ENCODE measurements around the gene BAIAP2L2.

BAIAP2L2 gene

DNA sequence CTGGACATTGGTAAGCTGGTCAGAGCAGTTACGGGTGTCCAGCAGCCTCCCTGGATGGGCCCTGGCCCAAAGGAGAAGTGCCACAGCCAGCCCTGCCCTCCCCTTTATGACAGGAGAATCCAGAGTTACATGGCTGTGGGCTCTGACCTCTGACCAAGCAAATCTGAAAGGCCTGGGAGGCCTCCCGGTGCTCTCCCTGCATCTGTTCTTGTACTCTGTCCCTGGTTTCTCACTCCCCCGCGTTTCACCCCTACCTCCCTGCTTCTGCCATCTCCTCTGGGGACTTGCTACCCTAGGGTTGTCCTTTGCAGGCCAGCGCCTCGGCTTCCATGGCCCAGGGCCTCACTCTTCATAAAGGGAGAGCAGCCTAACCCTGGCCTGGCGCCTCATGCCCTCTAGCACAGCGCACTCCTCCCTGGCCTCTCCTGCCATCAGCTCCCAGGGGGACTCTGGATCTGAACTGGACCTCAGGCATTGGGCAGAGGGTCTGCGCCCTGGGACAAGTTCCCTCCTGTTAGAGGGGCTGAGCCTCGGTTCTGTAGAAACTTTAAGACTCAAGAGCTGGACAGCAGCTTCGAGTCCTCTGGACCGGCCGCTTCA lies 42.6 kb downstream of the BAIAP2L2 start:
- DNase-seq (ENCODE audit: low read depth): no peak

DNA sequence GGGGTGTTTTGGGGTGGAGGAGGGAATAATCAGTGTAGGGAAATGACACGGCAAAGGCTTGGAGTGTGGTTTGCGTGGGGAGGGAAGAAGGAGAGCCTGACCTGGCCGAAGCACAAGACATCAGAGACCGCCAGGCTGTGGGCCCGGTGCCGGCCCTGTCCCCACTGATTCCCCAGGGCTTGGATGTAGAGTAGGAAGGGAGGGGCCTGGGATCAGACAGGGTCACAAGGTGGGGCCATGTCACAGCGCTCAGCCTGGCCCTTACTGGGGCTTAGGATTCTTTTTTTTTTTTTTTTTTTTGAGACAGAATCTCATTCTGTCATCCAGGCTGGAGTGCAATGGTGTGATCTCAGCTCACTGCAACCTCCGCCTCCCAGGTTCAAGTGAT lies 43.5 kb downstream of the BAIAP2L2 start:
- no peak for DNase-seq (ENCODE audit: low read depth)

DNA sequence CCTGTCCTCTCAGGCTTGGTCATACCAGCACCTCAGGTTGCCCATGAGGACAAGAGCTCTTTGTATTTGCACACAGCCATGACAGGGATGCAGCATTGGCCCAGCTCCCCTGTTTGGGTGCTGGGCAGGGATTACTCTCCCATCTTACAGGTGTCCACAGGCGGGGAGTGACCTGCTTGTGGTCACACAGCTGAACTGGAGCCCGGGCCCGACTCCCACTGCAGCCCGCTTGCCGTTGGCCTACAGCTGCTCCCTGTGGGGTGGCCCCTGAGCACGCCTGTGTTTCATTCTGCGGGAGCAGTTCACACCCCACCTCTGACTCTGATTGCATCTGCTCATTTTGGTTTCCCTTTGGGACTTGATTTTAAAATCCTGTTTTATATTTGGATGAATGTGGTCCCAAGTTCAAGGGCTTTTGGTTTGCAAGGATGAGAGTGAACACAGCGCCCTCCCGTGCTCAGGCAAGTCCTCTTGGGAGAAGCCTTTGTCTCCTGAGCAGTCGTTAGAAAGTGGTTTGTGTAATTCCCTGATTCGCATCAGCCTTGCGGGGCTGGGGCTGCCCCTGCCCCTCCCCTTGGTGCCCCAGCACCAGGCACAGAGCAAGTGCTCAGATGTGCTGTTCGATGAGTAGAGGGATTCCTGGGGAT lies 44.0 kb downstream of the BAIAP2L2 start:
- no peak for DNase-seq (ENCODE audit: low read depth)

DNA sequence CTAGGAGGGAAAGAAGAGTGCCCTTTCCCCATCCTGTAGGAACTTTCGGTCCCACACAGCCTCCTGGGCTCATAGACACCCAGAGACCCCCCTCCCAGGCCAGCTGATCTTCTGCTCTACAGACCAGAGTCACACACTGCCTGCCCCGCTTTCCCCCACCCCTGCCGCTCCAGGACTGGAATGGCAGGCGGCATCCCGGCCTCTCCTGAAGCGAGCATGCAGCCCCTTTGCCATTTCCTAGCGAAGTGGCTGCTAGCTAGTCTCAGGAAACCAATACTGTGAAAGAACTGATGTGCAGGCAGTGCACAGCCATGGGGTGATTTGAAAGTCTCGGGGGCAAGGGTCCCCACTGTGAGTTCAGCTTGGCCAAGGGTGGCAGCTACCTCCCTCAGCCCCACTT lies 44.9 kb downstream of the BAIAP2L2 start:
- no peak for DNase-seq (ENCODE audit: low read depth)

DNA sequence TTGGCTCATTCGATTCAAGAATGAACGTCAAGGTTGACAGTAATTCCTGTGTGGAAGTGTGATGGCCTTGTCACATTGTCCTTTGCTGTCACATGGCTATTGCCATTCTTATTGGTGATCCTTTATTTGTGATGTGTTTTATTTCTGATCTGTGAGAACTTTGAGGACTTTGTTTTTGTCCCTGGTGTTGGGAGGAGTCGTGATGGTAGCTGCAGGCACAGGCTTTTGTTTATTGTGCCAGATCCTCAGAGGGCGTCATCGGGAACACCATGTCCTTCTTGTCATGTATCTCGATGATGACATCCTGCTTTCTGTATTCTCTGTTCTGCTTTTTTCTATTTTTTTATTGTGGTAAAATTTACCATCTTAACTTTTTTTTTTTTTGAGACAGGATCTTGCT lies 47.7 kb downstream of the BAIAP2L2 start:
- no peak for DNase-seq (ENCODE audit: low read depth)

DNA sequence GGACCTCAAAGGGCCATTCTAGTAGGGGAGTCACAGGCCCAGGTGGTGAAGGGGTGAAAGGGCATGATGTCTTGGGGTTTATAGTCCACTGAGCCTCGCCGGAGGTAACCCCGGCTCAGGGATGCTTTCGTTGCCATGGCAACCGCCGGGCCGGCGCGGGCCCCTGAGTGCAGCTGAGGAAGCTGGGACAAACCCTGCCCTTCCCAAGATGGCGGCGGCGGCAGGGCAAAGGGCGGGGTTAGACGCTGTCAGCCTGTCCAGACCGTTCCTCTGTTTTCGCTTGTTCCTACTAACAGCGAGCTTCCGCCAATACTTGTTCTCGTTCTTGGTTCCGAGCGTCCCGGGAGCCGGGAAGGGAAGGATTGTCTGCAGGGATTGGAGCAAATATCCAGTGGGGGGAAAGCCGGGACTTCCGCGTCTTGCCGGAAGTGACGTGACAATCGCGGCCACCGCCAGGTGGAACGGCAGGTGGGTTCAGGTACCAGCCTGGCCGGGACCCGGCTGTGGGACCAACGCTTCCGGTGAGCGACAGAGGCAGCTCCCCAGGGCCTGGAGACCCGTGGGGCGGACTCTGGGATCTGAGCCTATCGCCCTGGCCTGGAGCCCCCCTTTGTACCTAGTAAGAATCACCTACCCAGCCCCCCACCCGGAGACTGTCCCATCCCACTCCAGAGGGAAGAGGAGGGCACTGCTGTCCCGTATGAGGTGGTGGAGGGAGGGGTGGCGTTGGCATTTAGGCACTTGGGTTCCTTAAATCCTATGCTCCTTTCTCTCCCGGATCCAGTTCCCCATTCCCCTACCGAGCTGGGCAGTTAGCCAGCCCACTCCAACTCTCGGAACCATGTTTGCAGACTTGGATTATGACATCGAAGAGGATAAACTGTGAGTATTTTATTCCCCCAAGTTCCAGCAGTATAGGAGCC lies 53.3 kb downstream of the BAIAP2L2 start, which contains the start of gene PICK1:
Gene PICK1 (plus strand): TSS at position 436 of the 923 bp plus-strand sequence. CDS start 406 bp downstream, at position 842.
- peak; percentile 59 for DNase-seq (ENCODE audit: low read depth)

DNA sequence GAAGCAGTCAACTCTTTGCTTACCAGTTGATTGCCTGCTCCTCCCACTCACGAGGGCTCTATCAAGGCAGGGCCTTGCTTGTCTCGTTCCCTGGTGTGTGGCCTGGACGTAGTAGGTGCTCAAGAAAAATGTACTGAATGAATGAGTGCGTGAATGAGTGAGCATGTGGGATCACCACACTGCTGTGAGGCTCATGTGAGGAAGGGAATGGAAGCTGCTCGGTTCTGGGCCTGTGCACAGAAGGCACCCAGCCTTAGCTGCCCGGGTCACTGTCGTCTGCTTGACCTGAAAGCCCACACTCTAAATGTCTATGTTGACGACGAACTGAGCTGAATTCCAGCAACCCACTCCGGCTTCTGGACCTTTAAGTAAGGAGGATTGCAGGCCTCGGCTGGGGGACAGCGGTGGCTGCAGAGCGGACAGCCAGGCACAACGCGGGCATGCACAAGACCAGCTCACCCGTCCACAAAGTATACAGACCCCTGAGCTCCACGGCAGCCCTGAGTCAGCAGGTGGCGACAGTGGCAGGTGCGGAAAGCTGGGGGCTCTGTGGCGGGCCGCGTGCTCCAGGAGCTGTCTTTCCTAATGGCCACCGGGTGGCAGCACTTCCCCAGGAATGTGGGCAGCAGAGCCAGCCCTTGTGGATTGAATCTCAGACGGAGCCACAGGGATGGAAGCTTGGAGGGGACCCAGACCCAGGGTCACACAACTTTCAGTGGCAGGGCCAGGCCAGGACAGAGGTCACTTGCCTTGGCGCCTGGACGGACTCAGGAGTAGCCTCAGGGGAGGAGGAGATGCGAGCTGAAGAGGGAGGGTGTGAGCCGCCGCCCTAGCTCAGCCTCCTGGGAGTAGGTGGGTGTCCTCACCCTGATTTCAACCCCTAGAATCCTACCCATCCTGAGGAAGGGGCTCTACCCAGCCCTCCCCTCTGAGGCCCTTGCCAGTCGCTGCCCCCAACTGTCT lies 58.3 kb downstream of the BAIAP2L2 start:
- peak; percentile 56 for DNase-seq (ENCODE audit: low read depth)

DNA sequence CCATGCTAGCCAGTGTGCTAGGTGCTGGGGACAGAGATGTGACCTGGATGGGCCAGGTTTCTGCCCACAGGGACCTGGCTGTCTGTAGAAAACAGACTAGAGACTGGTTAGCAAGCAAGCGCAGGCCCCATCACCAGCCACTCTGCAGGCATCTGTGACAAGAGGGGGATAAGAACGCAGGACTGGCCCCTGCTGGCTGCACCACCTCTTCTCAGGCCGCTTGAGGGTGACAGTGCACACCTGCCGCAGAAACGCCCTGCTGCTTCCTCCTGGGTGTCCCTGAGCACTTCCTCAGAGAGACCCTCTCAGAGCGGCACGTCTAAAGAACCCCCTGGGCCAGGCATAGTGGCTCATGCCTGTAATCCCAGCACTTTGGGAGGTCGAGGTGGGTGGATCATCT lies 59.2 kb downstream of the BAIAP2L2 start:
- no peak for DNase-seq (ENCODE audit: low read depth)

DNA sequence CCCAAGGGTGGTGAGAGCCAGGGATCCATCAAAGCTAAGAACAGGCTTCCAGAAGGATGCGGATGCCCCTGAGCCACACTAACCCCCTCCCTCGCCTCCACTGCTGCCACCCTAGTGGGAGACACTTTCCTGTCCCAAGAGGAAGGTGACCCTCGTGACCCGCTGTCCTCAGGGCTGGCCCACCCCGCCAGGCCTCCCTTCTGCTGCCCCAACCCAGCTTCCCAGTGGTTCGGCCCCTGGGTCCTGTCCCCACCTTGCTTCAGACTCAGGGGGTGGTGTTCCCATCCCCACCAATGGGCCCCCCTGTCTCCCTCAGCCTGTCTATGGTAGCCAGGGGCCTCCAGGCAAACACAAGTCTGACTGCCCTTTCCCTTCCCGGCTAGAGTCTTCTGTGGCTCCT lies 59.8 kb downstream of the BAIAP2L2 start:
- no peak for DNase-seq (ENCODE audit: low read depth)

DNA sequence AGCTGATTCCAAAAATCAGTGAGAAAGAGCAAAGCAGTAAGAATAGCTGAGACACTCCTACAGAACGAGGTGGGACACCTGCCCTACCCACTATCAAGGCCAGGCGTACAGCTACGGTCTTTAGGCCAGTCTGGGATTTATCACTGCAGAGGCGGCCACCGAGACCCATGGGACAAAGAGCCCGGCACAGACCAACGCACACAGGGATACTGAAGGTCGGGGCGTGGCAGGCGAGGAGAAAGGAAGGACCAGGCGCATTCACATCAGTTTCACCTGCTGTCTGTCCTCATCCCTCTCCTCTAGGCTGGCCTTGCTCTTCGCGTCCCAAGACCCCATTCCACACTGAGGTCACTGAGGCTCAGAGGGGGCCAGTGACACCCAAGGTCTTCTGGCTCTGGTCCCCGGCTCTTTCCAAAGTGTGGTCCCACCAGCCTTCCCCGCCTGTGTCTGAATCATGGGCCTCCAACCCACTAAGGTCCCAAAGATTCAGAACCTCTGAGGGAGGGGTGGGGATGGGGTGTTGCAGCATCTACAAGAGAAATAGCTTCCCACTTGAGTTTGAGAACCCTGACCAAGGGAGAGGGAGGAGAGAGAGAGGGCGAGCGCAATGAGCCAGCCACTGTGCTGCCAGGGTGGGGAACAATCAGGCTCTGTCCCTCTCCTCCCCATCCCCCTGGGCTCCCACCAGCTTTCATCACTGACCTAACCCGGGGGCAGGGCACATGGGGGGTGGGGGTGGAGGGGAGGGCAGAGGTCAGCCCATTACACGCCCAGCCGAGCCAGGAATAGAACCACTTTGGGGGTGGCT lies 60.5 kb downstream of the BAIAP2L2 start:
- DNase-seq (ENCODE audit: low read depth): no peak

DNA sequence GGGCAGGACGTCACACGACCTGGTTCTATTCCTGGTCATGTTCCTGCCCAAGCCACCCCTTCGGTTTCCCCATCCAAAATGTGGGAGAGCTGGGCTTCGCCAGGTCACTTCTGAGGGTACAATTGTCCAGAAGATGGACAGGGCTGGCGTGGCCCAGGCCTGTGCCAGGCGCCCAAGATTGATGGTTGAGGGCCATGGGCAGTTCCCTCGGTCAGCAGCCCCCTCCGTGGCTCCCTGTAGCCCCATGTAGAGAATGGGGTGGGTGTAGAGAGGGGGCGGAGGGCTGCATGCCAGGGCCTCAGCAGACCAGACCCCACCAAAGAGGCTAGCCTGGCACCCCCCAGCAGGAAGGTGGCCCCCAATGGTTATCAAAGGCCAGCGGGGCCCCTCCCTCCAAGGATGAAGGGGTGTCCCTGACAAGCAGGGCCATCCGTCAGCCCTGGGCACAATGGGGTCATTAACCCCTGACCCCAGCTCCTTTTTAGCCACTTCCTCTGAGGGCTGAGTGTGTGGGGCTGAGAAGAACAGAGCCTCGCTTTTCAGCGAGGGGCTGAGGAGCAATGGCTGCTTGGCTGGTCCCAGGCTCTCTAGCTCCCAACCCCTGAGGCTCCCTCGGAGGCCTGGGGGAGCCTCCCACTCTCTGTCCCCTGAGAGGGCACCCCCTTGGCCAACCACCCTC lies 64.3 kb downstream of the BAIAP2L2 start:
- no peak for DNase-seq (ENCODE audit: low read depth)

DNA sequence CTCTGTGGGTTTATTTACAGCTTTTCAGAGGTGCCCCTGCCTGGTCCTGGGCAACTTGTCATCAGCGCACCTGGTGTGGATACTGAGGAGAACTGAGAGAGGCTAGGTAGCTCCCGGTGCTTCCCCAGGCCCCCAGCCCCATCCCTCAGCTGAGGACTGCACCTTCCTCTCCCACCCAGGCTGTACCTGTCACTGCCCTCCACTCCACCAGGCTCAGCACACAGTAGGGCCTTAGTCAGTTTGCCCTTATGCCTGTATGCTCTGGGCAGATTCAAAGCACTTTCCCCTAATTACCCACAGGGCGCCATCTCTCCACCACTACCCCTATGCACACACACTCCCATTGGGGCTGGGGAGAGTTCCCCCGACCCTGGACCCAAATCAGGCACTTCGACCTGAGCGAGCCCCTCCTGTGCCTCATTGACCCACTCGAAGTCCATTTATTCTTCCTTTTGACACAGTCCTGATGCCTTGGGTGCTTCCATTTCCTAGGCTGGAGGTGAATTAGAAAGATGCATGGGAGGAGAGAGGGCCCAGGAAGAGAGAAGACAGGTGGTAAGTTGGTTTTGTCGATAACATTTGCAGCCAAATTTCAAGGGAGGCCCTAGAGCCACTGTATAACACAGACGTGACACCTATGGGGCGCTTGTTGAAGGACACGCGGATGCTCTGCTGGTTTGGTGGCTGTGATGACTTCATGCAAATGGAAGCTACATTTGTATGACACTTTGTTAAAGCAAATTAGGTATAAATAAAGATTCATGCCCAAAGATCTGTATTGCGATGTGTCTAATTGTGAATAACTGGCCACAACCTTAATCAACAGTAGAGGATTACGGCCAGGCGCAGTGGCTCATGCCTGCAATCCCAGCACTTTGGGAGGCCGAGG lies 67.1 kb downstream of the BAIAP2L2 start:
- DNase-seq (ENCODE audit: low read depth): no peak

DNA sequence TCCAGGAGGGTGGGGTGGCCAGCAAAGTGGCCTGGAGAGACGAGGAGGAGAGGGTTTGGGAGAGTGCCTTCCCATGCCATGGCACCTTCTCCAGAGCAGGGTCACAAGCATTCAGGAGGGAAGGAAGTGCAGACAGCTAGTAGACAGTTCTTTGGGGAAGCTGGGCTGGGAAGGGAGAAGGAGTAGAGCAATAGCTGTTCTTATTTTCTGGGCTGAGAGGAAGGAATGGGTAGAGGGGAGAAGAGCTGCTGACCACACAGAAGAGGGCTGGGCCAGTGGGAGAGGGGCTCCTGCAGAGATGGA lies 68.0 kb downstream of the BAIAP2L2 start:
- DNase-seq (ENCODE audit: low read depth): no peak

DNA sequence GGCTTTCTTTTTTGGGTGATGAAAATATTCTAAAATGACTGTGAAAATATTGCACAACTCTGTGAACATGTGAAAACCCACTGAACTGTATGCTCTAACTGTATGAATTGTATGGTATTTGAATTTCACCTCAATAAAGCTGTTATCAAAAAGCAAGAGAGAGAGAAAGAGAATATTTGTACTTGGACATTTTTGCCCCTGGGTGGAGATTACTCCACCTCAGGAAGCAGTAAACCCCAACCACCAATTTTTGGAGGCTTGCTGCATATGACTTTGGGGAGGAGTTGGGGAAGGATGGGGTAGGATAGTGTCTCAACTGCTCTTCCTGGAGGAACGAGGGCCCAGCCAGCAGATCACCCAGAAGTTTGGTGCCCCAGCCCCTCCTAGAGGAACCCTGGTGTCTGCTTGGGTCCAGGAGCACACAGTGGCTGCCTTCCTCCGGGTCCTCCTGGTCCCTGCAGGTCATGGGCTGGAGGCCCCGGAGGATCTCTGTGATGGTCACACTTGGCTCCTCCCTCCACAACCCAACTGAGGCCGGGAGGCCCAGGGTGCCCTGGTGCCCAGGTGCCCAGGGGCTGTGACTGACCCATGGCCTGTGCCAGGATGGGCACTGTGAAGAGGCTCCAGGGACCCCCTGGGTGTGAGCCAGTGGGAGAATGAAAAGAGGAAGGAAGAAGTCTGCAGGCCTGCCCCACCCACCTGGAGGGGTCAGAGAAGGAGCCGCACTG lies 68.6 kb downstream of the BAIAP2L2 start:
- DNase-seq (ENCODE audit: low read depth): no peak

DNA sequence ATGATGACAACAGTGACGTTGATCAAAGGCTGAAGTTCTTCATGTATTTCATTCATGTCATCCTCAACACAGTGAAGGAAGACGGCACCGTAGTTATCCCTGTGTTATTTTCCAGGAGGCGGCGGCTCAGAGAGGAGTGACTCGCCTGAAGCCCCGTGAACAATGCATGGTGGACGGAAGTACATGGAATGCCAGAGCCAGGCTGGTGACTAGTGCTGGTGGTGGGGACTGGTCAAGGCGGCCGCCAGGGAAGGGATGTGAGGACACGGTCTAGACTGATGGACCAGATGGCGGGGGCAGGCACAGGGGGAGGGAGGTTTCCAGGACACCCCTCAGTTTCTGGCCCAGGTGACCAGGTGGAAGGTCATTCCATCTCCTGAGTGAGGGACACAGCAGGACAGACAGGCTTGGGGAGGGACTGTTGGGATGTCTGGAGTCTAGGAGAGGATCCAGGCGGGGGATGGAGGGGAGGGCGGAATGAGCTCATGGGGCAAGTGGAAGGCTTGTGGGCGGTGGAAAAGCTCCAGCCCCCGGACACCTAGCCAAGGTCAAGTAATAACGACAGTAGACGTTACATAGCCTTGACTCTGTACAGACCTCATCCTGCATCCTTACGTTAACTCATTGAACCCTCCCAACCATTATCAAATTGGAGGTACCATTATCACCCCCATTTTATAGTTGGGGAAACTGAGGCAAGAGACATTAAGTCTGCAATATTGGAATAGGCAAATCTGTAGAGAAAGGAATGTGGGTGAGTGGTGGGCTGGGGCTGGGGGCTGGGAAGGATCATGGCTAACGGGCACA lies 69.3 kb downstream of the BAIAP2L2 start:
- DNase-seq (ENCODE audit: low read depth): no peak

DNA sequence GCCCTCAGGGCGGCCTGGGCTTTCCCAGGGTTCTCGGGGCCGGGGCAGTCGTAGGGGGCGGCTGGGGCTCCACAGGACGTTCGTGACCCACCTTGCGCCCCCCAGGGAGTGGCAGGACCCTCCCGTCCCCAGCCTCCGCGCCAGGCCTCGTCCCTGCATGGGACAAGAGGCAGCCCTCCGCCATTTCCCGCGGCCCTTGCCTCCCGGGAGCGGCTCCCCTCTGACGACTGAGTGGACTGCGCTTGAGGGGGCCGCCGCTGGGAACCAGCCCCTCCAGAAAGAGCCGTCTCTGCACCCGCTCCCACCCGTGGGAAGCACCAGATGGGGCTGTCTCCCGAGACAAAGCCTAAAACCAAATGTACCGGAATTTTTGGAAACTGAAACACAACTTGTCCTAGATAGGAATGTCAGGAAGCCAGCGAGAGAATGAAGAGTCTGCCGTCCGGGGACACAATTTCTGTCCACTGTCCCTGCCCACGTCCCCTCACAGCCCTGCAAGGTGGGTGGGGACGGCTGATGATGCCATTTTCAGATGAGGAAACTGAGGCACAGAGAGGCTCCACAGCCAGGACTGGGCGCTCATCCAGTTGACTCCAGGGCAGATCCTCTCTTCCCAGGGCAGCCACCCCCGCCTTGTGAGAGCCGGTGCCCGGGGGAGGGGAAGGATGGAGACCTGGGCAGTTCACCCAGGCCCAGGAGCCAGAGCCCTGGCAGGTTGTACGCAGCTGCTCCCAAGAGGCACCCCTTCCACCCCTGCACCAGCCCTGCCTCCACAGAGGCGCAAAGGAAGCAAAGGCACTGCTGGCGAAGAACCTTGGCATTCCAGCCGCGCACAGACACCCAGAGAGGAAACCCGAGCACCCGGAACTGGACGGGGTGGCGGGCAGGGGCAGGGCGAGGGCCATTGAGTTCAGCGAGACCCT lies 71.3 kb downstream of the BAIAP2L2 start:
- no peak for DNase-seq (ENCODE audit: low read depth)

DNA sequence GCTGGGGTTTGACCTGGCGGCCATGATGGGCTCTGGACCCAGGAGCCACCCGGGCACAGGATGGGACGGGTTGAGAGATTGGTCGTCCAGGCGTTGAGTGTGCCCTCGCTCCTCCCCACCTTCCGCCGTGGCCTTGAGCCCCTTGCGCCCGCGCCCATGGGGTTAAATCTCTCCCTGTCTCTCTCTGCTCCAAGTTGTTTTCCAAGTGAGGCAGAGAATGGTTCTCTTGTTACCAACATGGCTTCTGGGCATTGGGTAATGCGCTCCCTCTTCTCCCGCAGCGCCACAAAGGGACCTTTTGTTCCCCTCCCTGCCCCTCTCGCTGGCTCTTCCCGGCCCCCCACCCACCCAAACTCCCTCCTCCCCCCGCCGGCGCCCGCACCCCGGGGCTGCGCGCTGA lies 72.1 kb downstream of the BAIAP2L2 start:
- DNase-seq (ENCODE audit: low read depth): no peak

All from stimulated activated CD8-positive, alpha-beta memory T cell treated with anti-CD3 and anti-CD28 coated beads, Interleukin-7, amount 100 ng/mL, for 24 hours (primary cell).